Colonic mucosa (tissue), 4 donors: ENCODE results near the gene BICRA. TPM values are rescaled to one million over a fixed set of nuclear protein-coding genes. Genes with fewer than 3 reads are reported as not detected.
"Not testable (repeated sequence)": the region's sequence is repeated elsewhere in the genome, so short reads cannot be mapped to it uniquely, and the experiment has no call there.

ENCODE experiments used
- DNase-seq: peaks from one replicate; pipeline ENCODE4 v3.0.0-alpha.2; 2020
- H3K27ac ChIP-seq: fragments of 200-600 bp; one replicate; pipeline ENCODE4 v1.8.0; 2021
- H3K27me3 ChIP-seq: fragments of 200-600 bp; one replicate; pipeline ENCODE4 v1.8.0; 2021
- H3K36me3 ChIP-seq: fragments of 200-600 bp; one replicate; pipeline ENCODE4 v1.8.0; 2021
- H3K4me1 ChIP-seq: fragments of 200-600 bp; one replicate; pipeline ENCODE4 v1.8.0; 2021; ENCODE audit warnings: mild to moderate bottlenecking
- H3K4me3 ChIP-seq: fragments of 200-600 bp; one replicate; pipeline ENCODE4 v1.8.0; 2021
- H3K9ac ChIP-seq, 2 donors: one replicate each; pipeline ENCODE4 v1.7.0; 2013; ENCODE audit warnings: control low read depth in 2 of 2, low read depth in 2 of 2, low read length in 2 of 2
- H3K9me3 ChIP-seq: fragments of 200-600 bp; one replicate; pipeline ENCODE4 v1.8.0; 2021
- CTCF ChIP-seq: fragments of 200-600 bp; IDR thresholded peaks from one replicate; pipeline ENCODE4 v1.8.0; 2022; ENCODE audit warnings: antibody characterized with exemption, mild to moderate bottlenecking
- intact Hi-C: fragments of 100-400 bp; cut with DNase I; formaldehyde crosslinking; loops from one replicate; pipeline ENCODE4 v1.14.1; 2022
- total RNA-seq, 2 donors: library from RNA; stranded (reverse); fragmentation: NEBNext Ultra II Directional in 1 of 2; extraction: Animal tissue kit (Norgen Biotek cat#: 25700) in 1 of 2; gene quantifications; one replicate each; pipeline ENCODE4 v1.2.1, GENCODE V29; 2021
- donor health status: healthy.
- donor health status: DM: no; HTN: no; CAD: no.
- donor health status: DM: no; HTN: no; CAD: no.

The BICRA gene
- total RNA-seq, 2 donors from 2014 or later: 11.7 to 13.4 TPM

GRCh38 chr19:47707135-47707925 lies 98.4 kb downstream of the BICRA start:
- Histone ChIP-seq H3K9me3 (no peaks in the 10 kb centered on the region), H3K9ac (peak overlapping the region in 1 of 2 donors; percentile 12), H3K4me3 (no peak overlapping the region), H3K27ac (no peak overlapping the region), H3K36me3 (no peaks in the 10 kb centered on the region), H3K4me1 (no peaks in the 10 kb centered on the region), H3K27me3 (no peaks in the 10 kb centered on the region)
- intact Hi-C loops: loop anchor here (2.0 kb wide), 1 partner anchor 271 kb away; no protein-coding TSS in a partner anchor
- DNase-seq: peak; percentile 80
- TF ChIP-seq CTCF: peak; percentile 79

GRCh38 chr19:47711652-47712242 lies 102.8 kb downstream of the BICRA start:
- Histone ChIP-seq H3K9ac (no peak overlapping the region), H3K9me3 (no peaks in the 10 kb centered on the region), H3K4me1 (no peaks in the 10 kb centered on the region), H3K36me3 (no peaks in the 10 kb centered on the region), H3K27ac (no peak overlapping the region), H3K4me3 (no peak overlapping the region), H3K27me3 (no peaks in the 10 kb centered on the region)
- intact Hi-C loops: no loop called here
- TF ChIP-seq CTCF: no peak
- DNase-seq: no peak

GRCh38 chr19:47713046-47714021 lies 104.4 kb downstream of the BICRA start, which contains the start of gene EHD2:
Gene EHD2, plus strand, starts transcription at chr19:47713422. Its CDS starts 3,191 bp downstream, at chr19:47716613.
- peak; percentile 56 for DNase-seq
- H3K27ac ChIP-seq: peak within 1 kb of the TSS; percentile 65
- no peaks in the 10 kb centered on the region for H3K9me3 ChIP-seq
- no peaks in the 10 kb centered on the region for H3K27me3 ChIP-seq
- no peaks in the 10 kb centered on the region for H3K4me1 ChIP-seq
- no peaks in the 10 kb centered on the region for H3K36me3 ChIP-seq
- intact Hi-C loops: no loop called here
- H3K4me3 ChIP-seq: peak within 1 kb of the TSS; percentile 34
- H3K9ac ChIP-seq: peak within 1 kb of the TSS; percentile 15 to 69
- peak; percentile 88 for TF ChIP-seq CTCF

- H3K9ac ChIP-seq: no peak overlapping the region
- no peak for TF ChIP-seq CTCF
Measured at GRCh38 chr19:47714339-47714738, 105.4 kb downstream of the BICRA start.

GRCh38 chr19:47714855-47715254 lies 105.9 kb downstream of the BICRA start:
- H3K27ac ChIP-seq, H3K27me3 ChIP-seq, H3K36me3 ChIP-seq, DNase-seq, H3K9ac ChIP-seq, H3K9me3 ChIP-seq, intact Hi-C loops, H3K4me3 ChIP-seq, H3K4me1 ChIP-seq: not testable (repeated sequence)

More at GRCh38 chr19:47714339-47714738, 105.4 kb downstream of the BICRA start:
- no peak for DNase-seq
- H3K4me3 ChIP-seq: peak overlapping the region; percentile 34
- no peaks in the 10 kb centered on the region for H3K36me3 ChIP-seq
- H3K27ac ChIP-seq: peak overlapping the region; percentile 65
- no peaks in the 10 kb centered on the region for H3K9me3 ChIP-seq
- H3K27me3 ChIP-seq: no peaks in the 10 kb centered on the region
- intact Hi-C loops: no loop called here
- no peaks in the 10 kb centered on the region for H3K4me1 ChIP-seq
